Erythroblast (primary cell): ENCODE measurements around the gene TBX1.

Experiments
- GATA1 ChIP-seq: IDR thresholded peaks from 2 replicates; pipeline ENCODE4 v1.6.1; 2011; ENCODE audit warnings: low read depth, mild to moderate bottlenecking, control low read depth, low read length, moderate library complexity
- POLR2A ChIP-seq: IDR thresholded peaks from 2 replicates; pipeline ENCODE4 v1.6.1; 2011; ENCODE audit warnings: mild to moderate bottlenecking, low read length

DNA sequence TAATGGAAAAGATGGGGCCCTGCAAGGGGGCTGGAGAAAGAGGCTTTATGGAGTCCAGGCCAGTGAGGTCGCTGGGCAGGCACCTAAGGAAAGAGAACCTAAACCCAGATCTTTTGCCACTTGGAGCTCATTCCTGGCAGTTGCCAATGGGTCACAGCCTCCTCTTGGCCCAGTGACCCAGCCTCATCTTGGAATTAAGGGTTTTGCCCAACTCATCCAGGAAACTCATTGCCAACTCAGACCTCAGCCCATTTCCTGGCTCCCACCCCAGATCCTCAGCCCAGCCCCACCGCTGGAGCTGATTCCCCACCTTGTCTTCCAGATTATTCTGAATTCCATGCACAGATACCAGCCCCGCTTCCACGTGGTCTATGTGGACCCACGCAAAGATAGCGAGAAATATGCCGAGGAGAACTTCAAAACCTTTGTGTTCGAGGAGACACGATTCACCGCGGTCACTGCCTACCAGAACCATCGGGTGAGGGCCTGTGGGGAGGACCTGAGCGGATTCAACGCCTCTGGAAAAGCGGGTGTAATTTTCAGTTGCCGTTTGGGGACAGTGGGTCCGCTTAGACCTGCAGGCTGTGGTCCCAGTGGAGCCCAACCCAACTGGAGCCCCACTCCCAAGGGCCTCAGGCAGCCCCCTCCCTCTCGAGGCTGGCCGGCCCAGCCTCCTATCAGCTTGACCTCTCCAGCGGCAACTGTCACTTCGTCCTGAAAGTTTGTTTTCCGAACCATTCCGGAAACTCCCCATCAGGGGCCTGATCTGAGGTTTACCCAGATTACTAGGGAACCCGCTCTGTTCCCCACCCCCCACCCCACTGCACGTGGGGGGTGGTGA is 4.3 kb downstream of the TBX1 start:
- TF ChIP-seq POLR2A (no peak), GATA1 (no peak)
